Osteocyte (in vitro differentiated cells): ENCODE measurements around the gene GDA. TPM values are rescaled to one million over a fixed set of nuclear protein-coding genes. Genes with fewer than 3 reads are reported as not detected.

Source experiments
- DNase-seq: peaks from one replicate; pipeline ENCODE4 v3.0.0; 2021; ENCODE audit warnings: mixed read lengths; ENCODE audit not compliant: unreplicated experiment; ENCODE audit errors: extremely low spot score
- H3K27ac Mint-ChIP-seq: one replicate; pipeline ENCODE4 v1.8.0; 2021; ENCODE audit warnings: mild to moderate bottlenecking, mixed read lengths; ENCODE audit not compliant: unreplicated experiment
- H3K27me3 Mint-ChIP-seq: one replicate; pipeline ENCODE4 v1.8.0; 2021; ENCODE audit warnings: mixed read lengths; ENCODE audit not compliant: unreplicated experiment
- H3K36me3 Mint-ChIP-seq: one replicate; pipeline ENCODE4 v1.8.0; 2021; ENCODE audit warnings: mixed read lengths; ENCODE audit not compliant: unreplicated experiment
- H3K4me1 Mint-ChIP-seq: one replicate; pipeline ENCODE4 v1.8.0; 2021; ENCODE audit warnings: mixed read lengths; ENCODE audit not compliant: unreplicated experiment
- H3K4me3 Mint-ChIP-seq: one replicate; pipeline ENCODE4 v1.8.0; 2021; ENCODE audit warnings: mild to moderate bottlenecking, moderate library complexity, mixed read lengths; ENCODE audit not compliant: unreplicated experiment
- H3K9me3 Mint-ChIP-seq: one replicate; pipeline ENCODE4 v1.8.0; 2021; ENCODE audit warnings: mixed read lengths; ENCODE audit not compliant: unreplicated experiment
- total RNA-seq: library from RNA; stranded (reverse); gene quantifications from 2 replicates; pipeline ENCODE4 v1.2.1, GENCODE V29; 2021
- TF ChIP-seq, protein P1 (sequence below): fragments of 200-600 bp; sonication (generic); IDR thresholded peaks from 2 replicates; pipeline ENCODE4 v1.5.0; 2021; ENCODE audit warnings: antibody characterized with exemption, mild to moderate bottlenecking, moderate library complexity

The GDA gene
- total RNA-seq, 1 donor from 2014 or later, result not detected

DNA sequence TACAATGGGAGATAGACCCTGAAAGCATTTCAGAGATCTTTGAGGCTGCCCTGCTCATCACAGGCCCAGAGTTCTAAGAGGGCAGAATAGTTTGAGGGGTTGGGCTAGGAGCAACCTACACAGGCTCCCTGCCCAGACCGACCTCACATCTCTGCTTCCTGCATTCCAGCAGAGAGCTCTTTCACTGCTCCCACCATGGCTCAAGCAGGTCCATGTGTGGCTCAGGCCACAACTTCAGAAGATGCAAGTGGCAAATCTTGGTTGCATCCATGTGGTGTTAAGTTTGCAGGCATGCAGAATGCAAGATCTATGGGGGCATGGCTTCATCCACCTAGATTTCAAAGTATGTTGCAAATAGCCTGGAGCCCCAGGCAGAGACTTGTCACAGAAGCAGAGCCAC is 39.0 kb downstream of the GDA start:
- Mint-ChIP-seq H3K36me3 (no peaks in the 10 kb centered on the region), H3K4me1 (no peaks in the 10 kb centered on the region), H3K27ac (no peak overlapping the region), H3K9me3 (peaks cover 4% of the 10 kb centered on the region), H3K4me3 (no peak overlapping the region), H3K27me3 (peaks cover 5% of the 10 kb centered on the region)
- TF ChIP-seq, protein P1, sequence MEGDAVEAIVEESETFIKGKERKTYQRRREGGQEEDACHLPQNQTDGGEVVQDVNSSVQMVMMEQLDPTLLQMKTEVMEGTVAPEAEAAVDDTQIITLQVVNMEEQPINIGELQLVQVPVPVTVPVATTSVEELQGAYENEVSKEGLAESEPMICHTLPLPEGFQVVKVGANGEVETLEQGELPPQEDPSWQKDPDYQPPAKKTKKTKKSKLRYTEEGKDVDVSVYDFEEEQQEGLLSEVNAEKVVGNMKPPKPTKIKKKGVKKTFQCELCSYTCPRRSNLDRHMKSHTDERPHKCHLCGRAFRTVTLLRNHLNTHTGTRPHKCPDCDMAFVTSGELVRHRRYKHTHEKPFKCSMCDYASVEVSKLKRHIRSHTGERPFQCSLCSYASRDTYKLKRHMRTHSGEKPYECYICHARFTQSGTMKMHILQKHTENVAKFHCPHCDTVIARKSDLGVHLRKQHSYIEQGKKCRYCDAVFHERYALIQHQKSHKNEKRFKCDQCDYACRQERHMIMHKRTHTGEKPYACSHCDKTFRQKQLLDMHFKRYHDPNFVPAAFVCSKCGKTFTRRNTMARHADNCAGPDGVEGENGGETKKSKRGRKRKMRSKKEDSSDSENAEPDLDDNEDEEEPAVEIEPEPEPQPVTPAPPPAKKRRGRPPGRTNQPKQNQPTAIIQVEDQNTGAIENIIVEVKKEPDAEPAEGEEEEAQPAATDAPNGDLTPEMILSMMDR, result no peak
- DNase-seq, result no peak

DNA sequence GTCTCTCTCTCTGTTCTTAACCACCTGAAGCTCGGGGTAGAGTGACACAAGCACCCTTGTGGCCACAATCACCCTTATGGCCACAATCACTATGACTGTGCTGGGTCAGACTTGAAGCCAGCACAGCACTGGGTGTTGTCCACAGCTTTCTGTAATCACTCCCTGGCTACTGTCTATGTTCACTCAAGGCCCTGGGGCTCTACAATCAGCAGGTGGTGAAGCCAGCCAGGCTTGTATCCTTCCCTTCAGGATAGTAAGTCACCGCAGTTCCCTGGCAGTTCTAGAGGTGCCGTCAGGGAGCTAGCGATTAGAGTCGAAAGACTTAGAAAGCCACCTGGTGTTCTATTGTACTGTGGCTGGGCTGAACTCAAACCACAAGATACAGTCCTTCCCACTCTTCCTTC is 44.2 kb downstream of the GDA start:
- H3K4me1 Mint-ChIP-seq, result no peaks in the 10 kb centered on the region

DNA sequence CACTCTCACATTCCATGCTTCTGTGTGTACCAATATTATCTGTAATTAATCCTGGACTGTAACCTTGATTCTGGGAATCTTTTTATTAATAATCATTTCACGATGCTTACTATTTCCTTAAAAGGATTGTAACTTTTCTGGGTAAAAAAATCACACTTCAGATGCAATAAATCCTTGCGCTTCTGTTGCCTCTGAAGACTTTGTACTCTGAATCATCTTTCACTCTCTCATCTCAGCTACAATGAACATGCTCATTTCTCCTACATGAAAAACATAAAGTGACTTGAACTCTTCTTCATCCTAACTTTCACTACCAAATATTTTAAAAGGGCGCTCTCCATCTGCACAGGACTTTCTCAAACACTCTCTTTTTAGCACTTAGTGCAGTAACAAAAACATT is 50.0 kb downstream of the GDA start:
- H3K36me3 Mint-ChIP-seq, result no peaks in the 10 kb centered on the region
- H3K4me3 Mint-ChIP-seq, result no peak overlapping the region
- TF ChIP-seq, protein P1, result no peak
- no peaks in the 10 kb centered on the region for H3K4me1 Mint-ChIP-seq
- no peaks in the 10 kb centered on the region for H3K9me3 Mint-ChIP-seq
- no peak overlapping the region for H3K27ac Mint-ChIP-seq
- DNase-seq, result no peak
- H3K27me3 Mint-ChIP-seq, result peaks cover 4% of the 10 kb centered on the region

More for the DNA sequence above, 44.2 kb downstream of the GDA start:
- Mint-ChIP-seq H3K9me3 (peaks cover 4% of the 10 kb centered on the region), H3K27ac (no peak overlapping the region), H3K4me3 (no peak overlapping the region), H3K36me3 (no peaks in the 10 kb centered on the region), H3K27me3 (peaks cover 2% of the 10 kb centered on the region)
- TF ChIP-seq, protein P1, result no peak
- DNase-seq, result no peak

DNA sequence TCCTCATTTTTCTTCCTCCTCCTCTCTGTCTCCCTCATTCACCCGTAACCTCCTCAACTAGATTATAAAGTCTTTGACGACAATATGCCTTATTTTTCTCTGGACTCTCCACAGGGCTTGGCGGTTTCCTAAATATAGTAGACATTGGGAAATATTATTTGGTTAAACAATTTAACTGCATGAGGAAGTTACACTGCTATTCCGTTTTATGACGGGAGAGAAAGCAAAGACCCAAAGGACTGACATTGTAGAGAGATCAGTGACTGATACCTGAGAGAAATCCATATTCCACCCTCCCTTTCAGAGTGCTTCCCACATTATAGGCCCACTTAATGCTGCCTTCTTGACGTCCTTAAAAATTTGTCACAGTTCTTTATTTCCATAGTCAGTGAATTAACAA is 51.2 kb downstream of the GDA start:
- H3K27ac Mint-ChIP-seq, result no peak overlapping the region
- no peaks in the 10 kb centered on the region for H3K36me3 Mint-ChIP-seq
- peaks cover 4% of the 10 kb centered on the region for H3K27me3 Mint-ChIP-seq
- no peaks in the 10 kb centered on the region for H3K9me3 Mint-ChIP-seq
- H3K4me3 Mint-ChIP-seq, result no peak overlapping the region
- DNase-seq, result no peak
- H3K4me1 Mint-ChIP-seq, result no peaks in the 10 kb centered on the region
- TF ChIP-seq, protein P1, result no peak

DNA sequence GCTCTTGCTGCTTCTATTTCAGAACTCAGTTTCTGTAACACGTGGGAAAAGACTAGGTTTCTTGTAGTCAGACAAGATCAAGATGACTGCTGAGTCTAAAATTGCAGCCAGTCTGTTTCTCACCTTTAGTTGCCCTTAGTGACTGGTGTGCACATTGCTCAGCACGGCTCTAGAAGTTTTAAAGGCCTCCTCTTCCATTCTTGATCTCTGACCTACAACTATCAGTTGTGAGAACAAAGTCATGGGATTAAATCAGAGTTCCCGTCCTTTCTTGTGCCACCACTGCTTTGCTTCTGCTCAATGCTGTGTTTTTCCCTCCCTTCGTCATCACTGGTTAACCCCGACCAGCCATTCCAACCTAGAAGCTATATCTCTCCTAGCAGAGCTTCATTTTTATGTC is 52.8 kb downstream of the GDA start:
- TF ChIP-seq, protein P1, result no peak
- no peaks in the 10 kb centered on the region for H3K4me1 Mint-ChIP-seq
- no peak overlapping the region for H3K4me3 Mint-ChIP-seq
- H3K36me3 Mint-ChIP-seq, result no peaks in the 10 kb centered on the region
- no peak for DNase-seq
- no peaks in the 10 kb centered on the region for H3K9me3 Mint-ChIP-seq
- H3K27ac Mint-ChIP-seq, result no peak overlapping the region
- peaks cover 4% of the 10 kb centered on the region for H3K27me3 Mint-ChIP-seq
